Heart left ventricle (tissue), 16 donors: Measurements from ENCODE around the gene SAC3D1. TPM values are rescaled to one million over a fixed set of nuclear protein-coding genes. Genes with fewer than 3 reads are reported as not detected.
"Not testable (repeated sequence)": the region's sequence is repeated elsewhere in the genome, so short reads cannot be mapped to it uniquely, and the experiment has no call there.

Experiments
- ATAC-seq, 4 donors: fragments of 200-7000 bp; cut with Tn5 transposase; one replicate each; pipeline ENCODE4 v1.9.1; 2020 to 2022; ENCODE audit warnings: moderate library complexity in 4 of 4, mild to moderate bottlenecking in 3 of 4, moderate number of reproducible peaks in 1 of 4
- DNase-seq, 5 donors: peaks; one replicate each; pipeline ENCODE4 v3.0.0-alpha.2; 2020
- H3K27ac ChIP-seq, 12 donors: fragments of 200-600 bp; sonication (generic) in 4 of 12; one replicate each; pipeline versions ENCODE4 v1.5.0 to v1.8.0; 2016 to 2022; ENCODE audit warnings: mild to moderate bottlenecking in 2 of 12
- H3K27me3 ChIP-seq, 9 donors: fragments of 200-600 bp; sonication (generic) in 2 of 9; one replicate each; pipeline versions ENCODE4 v1.5.1 to v1.8.0; 2016 to 2022; ENCODE audit warnings: mild to moderate bottlenecking in 3 of 9
- H3K36me3 ChIP-seq, 9 donors: fragments of 200-600 bp; sonication (generic) in 2 of 9; one replicate each; pipeline versions ENCODE4 v1.5.0 to v1.8.0; 2018 to 2022; ENCODE audit warnings: mild to moderate bottlenecking in 2 of 9
- H3K4me1 ChIP-seq, 12 donors: fragments of 200-600 bp; sonication (generic) in 4 of 12; one replicate each; pipeline versions ENCODE4 v1.5.0 to v1.8.0; 2016 to 2022; ENCODE audit warnings: mild to moderate bottlenecking in 3 of 12
- H3K4me3 ChIP-seq, 12 donors: fragments of 200-600 bp; sonication (generic) in 4 of 12; one replicate each; pipeline versions ENCODE4 v1.5.0 to v1.8.0; 2017 to 2022; ENCODE audit warnings: mild to moderate bottlenecking in 9 of 12, moderate library complexity in 4 of 12
- H3K9me3 ChIP-seq, 12 donors: fragments of 200-600 bp; sonication (generic) in 4 of 12; one replicate each; pipeline versions ENCODE4 v1.5.0 to v1.8.0; 2016 to 2022; ENCODE audit warnings: mild to moderate bottlenecking in 1 of 12
- POLR2A ChIP-seq, 2 donors: fragments of 450-650 bp; IDR thresholded peaks; one replicate each; pipeline ENCODE4 v1.6.1; 2017; ENCODE audit warnings: antibody characterized with exemption in 2 of 2, mild to moderate bottlenecking in 2 of 2, moderate library complexity in 2 of 2
- WGBS, 4 donors: extraction: QIAGEN DNeasy Blood & Tissue Kit in 2 of 4; methylation state at CpG; one replicate each; pipeline versions ENCODE4 v1.1.5 to v1.1.7; 2013 to 2018; 5-methylcytosine and 5-hydroxymethylcytosine counted together
- intact Hi-C, 10 donors: fragments of 100-400 bp; cut with DNase I; formaldehyde crosslinking; loops; one replicate each; pipeline versions ENCODE4 v1.11.1 to v1.14.2; 2022
- polyA plus RNA-seq, 2 donors: library from polyadenylated mRNA; stranded (reverse); fragments of 200-250 nt; gene quantifications; one replicate each; pipeline ENCODE4 v1.2.3, GENCODE V29; 2013
- total RNA-seq, 9 donors: library from RNA; depleted of rRNA in 2 of 9; stranded (reverse); fragments of >200 nt in 2 of 9; fragmentation: NEBNext Ultra II Directional in 3 of 9; extraction: Animal tissue kit (Norgen Biotek cat#: 25700) in 3 of 9; gene quantifications; one replicate each; pipeline versions ENCODE4 v1.1.0 to v1.2.4, GENCODE V29; 2016 to 2023
- TF ChIP-seq, protein P1 (sequence below), 12 donors: fragments of 200-600 bp; sonication (generic) in 4 of 12; IDR thresholded peaks; one replicate each; pipeline versions ENCODE4 v1.5.0 to v1.8.0; 2018 to 2022; ENCODE audit warnings: antibody characterized with exemption in 12 of 12, mild to moderate bottlenecking in 5 of 12
- donor health status: ischemic (EF 13 %, LVEDD 7.1; RV severe dilation, severe dysfunction).
- donor health status: healthy with polysubstance abuse.
- donor health status: DM: no; HTN: yes; CAD: no.
- donor health status: DM: no; HTN: no; CAD: no.
- donor health status: ischemic (EF 25% LVEDD 6.9; RV normal size, moderate dysfunction).
- donor health status: ischemic (EF 25% LVEDD 5.7; RV mildly dilated, moderate dysfunction).
- donor health status: healthy.
- donor health status: DM: yes; HTN: yes; CAD: no.
- donor health status: ischemic (EF 35%, LVEDD 5.7; RV mildly dilated, moderate dysfunction).
- donor health status: nonischemic (EF 11% LVEDD 7.7; RV severe dilation, severe dysfunction).
- donor health status: DM: yes; HTN: yes; CAD: no.
- donor health status: PGD.
- donor health status: ischemic (EF 29% LVEDD 5.4; RV normal size, mild dysfunction).
- donor health status: nonischemic (EF 23%, LVEDD 6.1; RV moderate dilation, normal function).

Gene SAC3D1
- total and polyA plus RNA-seq, 11 donors = 4.3 to 14.6 (median 6.2) TPM

DNA sequence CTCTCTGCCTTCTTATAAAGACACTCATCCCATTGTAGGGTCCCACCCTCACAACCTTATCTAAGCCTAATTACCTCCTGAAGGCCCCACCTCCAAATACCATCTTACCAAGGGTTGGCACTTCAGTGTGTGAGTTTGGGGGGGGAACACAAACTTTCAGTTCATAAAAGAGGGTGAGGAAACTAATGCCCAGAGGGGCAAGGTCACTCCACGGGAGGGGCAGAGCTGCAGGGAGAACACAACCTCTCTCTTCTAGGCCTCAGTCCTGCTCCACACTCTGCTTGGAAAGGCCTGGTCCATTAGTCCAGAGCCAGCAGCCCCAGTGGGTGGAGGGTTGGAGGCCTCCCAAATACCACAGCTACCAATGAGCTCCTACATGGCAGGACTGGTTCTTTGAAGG, 41.5 kb upstream of the SAC3D1 start:
- ATAC-seq (no peak), DNase-seq (no peak)
- peaks cover 0 to 43% (median 10%) of the 10 kb centered on the region in 12 donors for H3K4me1 ChIP-seq
- TF ChIP-seq POLR2A (IDR thresholded peaks at IDR 0.05) = no peak
- TF ChIP-seq, protein P1, sequence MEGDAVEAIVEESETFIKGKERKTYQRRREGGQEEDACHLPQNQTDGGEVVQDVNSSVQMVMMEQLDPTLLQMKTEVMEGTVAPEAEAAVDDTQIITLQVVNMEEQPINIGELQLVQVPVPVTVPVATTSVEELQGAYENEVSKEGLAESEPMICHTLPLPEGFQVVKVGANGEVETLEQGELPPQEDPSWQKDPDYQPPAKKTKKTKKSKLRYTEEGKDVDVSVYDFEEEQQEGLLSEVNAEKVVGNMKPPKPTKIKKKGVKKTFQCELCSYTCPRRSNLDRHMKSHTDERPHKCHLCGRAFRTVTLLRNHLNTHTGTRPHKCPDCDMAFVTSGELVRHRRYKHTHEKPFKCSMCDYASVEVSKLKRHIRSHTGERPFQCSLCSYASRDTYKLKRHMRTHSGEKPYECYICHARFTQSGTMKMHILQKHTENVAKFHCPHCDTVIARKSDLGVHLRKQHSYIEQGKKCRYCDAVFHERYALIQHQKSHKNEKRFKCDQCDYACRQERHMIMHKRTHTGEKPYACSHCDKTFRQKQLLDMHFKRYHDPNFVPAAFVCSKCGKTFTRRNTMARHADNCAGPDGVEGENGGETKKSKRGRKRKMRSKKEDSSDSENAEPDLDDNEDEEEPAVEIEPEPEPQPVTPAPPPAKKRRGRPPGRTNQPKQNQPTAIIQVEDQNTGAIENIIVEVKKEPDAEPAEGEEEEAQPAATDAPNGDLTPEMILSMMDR (IDR thresholded peaks at IDR 0.05) = no peak
- intact Hi-C loops = loop anchor here in 7 of 10 donors (5.0 to 10.0 kb wide), 6 partner anchors 42 to 155 kb away; partner anchors contain the start of genes ATG2A (in 1 of the 7), CDC42BPG (in 1 of the 7) and PPP2R5B (in 1 of the 7)
- no peaks in the 10 kb centered on the region for H3K36me3 ChIP-seq
- no peaks in the 10 kb centered on the region for H3K27me3 ChIP-seq
- no peak overlapping the region for H3K27ac ChIP-seq
- no peak overlapping the region for H3K4me3 ChIP-seq
- no peaks in the 10 kb centered on the region for H3K9me3 ChIP-seq
- WGBS, 4 donors = 70 to 90% (median 86%) methylated on average over 1 of the region's 1 CpG

DNA sequence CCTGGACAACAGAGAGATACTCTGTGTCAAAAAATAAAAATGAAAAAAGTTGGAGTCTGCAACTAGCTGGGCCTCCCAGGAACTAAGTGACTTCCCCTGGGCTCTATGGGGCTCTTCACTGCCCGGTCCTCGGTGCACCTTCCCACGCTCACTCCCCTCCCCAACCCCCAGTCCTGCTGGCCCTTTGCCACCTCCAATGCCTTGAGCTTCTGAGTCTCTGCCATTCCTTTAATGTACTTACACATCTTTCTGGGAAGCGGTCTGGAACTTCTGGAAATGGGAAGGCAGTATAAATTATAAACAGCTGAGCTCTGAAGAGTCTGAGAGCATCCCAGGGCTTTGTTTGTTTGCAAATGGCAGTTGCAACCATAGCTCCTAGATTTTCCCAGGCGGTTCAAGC, 38.3 kb upstream of the SAC3D1 start:
- no peak for ATAC-seq
- Histone ChIP-seq H3K27me3 (no peaks in the 10 kb centered on the region), H3K4me3 (no peak overlapping the region), H3K4me1 (peaks cover 0 to 17% (median 0%) of the 10 kb centered on the region in 12 donors), H3K36me3 (no peaks in the 10 kb centered on the region), H3K27ac (no peak overlapping the region), H3K9me3 (no peaks in the 10 kb centered on the region)
- WGBS, 4 donors = 61 to 77% (median 70%) methylated on average over 5 of the region's 5 CpGs
- intact Hi-C loops = loop anchor here in 1 of 10 donors (10.0 kb wide), 1 partner anchor 158 kb away; the partner anchor contains the start of gene CDC42BPG
- DNase-seq = no peak
- TF ChIP-seq, protein P1 (IDR thresholded peaks at IDR 0.05) = no peak
- no peak for TF ChIP-seq POLR2A (IDR thresholded peaks at IDR 0.05)

GRCh38 chr11:65003282-65003681, 37.7 kb upstream of the SAC3D1 start:
- Histone ChIP-seq H3K4me3 (no peak overlapping the region), H3K27ac (no peak overlapping the region), H3K4me1 (peaks cover 0 to 11% (median 0%) of the 10 kb centered on the region in 12 donors), H3K36me3 (no peaks in the 10 kb centered on the region), H3K9me3 (no peaks in the 10 kb centered on the region), H3K27me3 (no peaks in the 10 kb centered on the region)
- WGBS, 4 donors = 62 to 70% (median 66%) methylated on average over 6 to 7 of the region's 7 CpGs
- ATAC-seq (no peak), DNase-seq (no peak)
- TF ChIP-seq POLR2A (IDR thresholded peaks at IDR 0.05) = no peak
- intact Hi-C loops = loop anchor here in 1 of 10 donors (10.0 kb wide), 1 partner anchor 158 kb away; the partner anchor contains the start of gene CDC42BPG

- H3K4me3 ChIP-seq, H3K4me1 ChIP-seq, H3K27ac ChIP-seq, ATAC-seq, H3K27me3 ChIP-seq, DNase-seq, H3K9me3 ChIP-seq, H3K36me3 ChIP-seq: not testable (repeated sequence)
- WGBS, 4 donors = 70 to 78% (median 75%) methylated on average over 3 of the region's 3 CpGs
- intact Hi-C loops = loop anchor here in 1 of 10 donors (10.0 kb wide), 1 partner anchor 159 kb away; the partner anchor contains the start of gene CDC42BPG
These were observed 37.0 kb upstream of the SAC3D1 start for GRCh38 chr11:65003968-65004367.

- Histone ChIP-seq H3K4me3 (no peak overlapping the region), H3K27me3 (no peaks in the 10 kb centered on the region), H3K27ac (no peak overlapping the region), H3K36me3 (no peaks in the 10 kb centered on the region), H3K9me3 (no peaks in the 10 kb centered on the region), H3K4me1 (peaks cover 0 to 9% (median 1%) of the 10 kb centered on the region in 12 donors)
- DNase-seq = no peak
- 66 to 78% (median 72%) methylated on average over 7 of the region's 7 CpGs for WGBS, 4 donors
- intact Hi-C loops = loop anchor here in 1 of 10 donors (10.0 kb wide), 1 partner anchor 163 kb away; the partner anchor contains the start of gene CDC42BPG
- no peak for TF ChIP-seq POLR2A (IDR thresholded peaks at IDR 0.05)
- TF ChIP-seq, protein P1 (IDR thresholded peaks at IDR 0.05) = no peak
- no peak for ATAC-seq
These were observed 33.0 kb upstream of the SAC3D1 start for GRCh38 chr11:65008016-65008415.
